22Rv1 (cell line): Measurements from ENCODE around the gene TCF12.

ENCODE experiments used
- H3K27ac ChIP-seq: fragments of 450-650 bp; 2 replicates; pipeline ENCODE4 v1.5.1; 2017
- CTCF ChIP-seq: fragments of 450-650 bp; IDR thresholded peaks from 2 replicates; pipeline ENCODE4 v1.5.1; 2017; ENCODE audit warnings: mild to moderate bottlenecking
- ZFX ChIP-seq: fragments of 450-650 bp; IDR thresholded peaks from 2 replicates; pipeline ENCODE4 v1.6.1; 2017; ENCODE audit warnings: antibody characterized with exemption, borderline replicate concordance

TCF12 gene

GRCh38 chr15:57301307-57301706 is 382.9 kb downstream of the TCF12 start:
- H3K27ac ChIP-seq: no peak overlapping the region
- no peak for TF ChIP-seq ZFX

- no peak overlapping the region for H3K27ac ChIP-seq
- TF ChIP-seq ZFX (no peak), CTCF (no peak)
Observed at GRCh38 chr15:57302640-57303257, 384.3 kb downstream of the TCF12 start.

GRCh38 chr15:57305009-57305408 is 386.6 kb downstream of the TCF12 start:
- TF ChIP-seq ZFX (no peak), CTCF (no peak)
- H3K27ac ChIP-seq: no peak overlapping the region

GRCh38 chr15:57306161-57306943 is 387.9 kb downstream of the TCF12 start:
- no peak overlapping the region for H3K27ac ChIP-seq
- TF ChIP-seq ZFX: no peak
- peak; percentile 95 for TF ChIP-seq CTCF

- H3K27ac ChIP-seq: no peak overlapping the region
- peak; percentile 64 for TF ChIP-seq CTCF
- TF ChIP-seq ZFX: no peak
Observed at GRCh38 chr15:57306944-57307411, 388.5 kb downstream of the TCF12 start.

- H3K27ac ChIP-seq: no peak overlapping the region
- no peak for TF ChIP-seq CTCF
- TF ChIP-seq ZFX: no peak
Observed at GRCh38 chr15:57307527-57308169, 389.2 kb downstream of the TCF12 start.

GRCh38 chr15:57308170-57308545 is 389.7 kb downstream of the TCF12 start:
- no peak overlapping the region for H3K27ac ChIP-seq
- no peak for TF ChIP-seq CTCF
- TF ChIP-seq ZFX: no peak
